ENCODE data around the gene MLXIP. TPM values are rescaled to one million over a fixed set of nuclear protein-coding genes. Genes with fewer than 3 reads are reported as not detected.
A peak's percentile ranks its signal among the peaks of the same experiment; 100 is the strongest.

MLXIP gene
- total and polyA plus RNA-seq, 9 of the 15 experiments (the other 6 are each of a cell fraction or from before 2014, with no cell fraction given), result 2.2 to 66.3 (median 18.1) TPM

GRCh38 chr12:122064025-122064777 lies 14.4 kb upstream of the MLXIP start (continued):
- TF ChIP-seq ZNF445 (CRISPR knock-in tag; IDR thresholded peaks at IDR 0.05; ENCODE audit: low read depth), result peak; percentile 65; the same call in 1 of the 2 replicates
- TF ChIP-seq MYBL2 (IDR thresholded peaks at IDR 0.05; ENCODE audit: low read depth), result no peak
- no peak for TF ChIP-seq MYBL2 (CRISPR knock-in tag; IDR thresholded peaks at IDR 0.05; ENCODE audit: borderline replicate concordance)
- TF ChIP-seq E2F6 (IDR thresholded peaks at IDR 0.05; ENCODE audit: borderline replicate concordance in 1 of 2, extremely low read depth in 1 of 2, insufficient read depth in 1 of 2, insufficient read length in 1 of 2, low read depth in 1 of 2, low read length in 1 of 2, poor library complexity in 1 of 2, severe bottlenecking in 1 of 2), result peak; percentile 100
- no peak for TF ChIP-seq TCF7L2 (IDR thresholded peaks at IDR 0.05; ENCODE audit: low read depth, low read length)
- peak; percentile 81 for TF ChIP-seq POLR2A (conservative IDR thresholded peaks at IDR 0.05)
- peak; percentile 92 for TF ChIP-seq ZNF583 (CRISPR knock-in tag; IDR thresholded peaks at IDR 0.05)
- 0 out of 4 replicates have a peak, but pooled peaks of 1 of the 2 experiments have one; percentile 18 for TF ChIP-seq ARNT (IDR thresholded peaks at IDR 0.05)
- peak in 1 of 2 experiments; percentile 57; a peak in 1 of 4 replicates for TF ChIP-seq KDM4B (IDR thresholded peaks at IDR 0.05; ENCODE audit: borderline replicate concordance in 2 of 2, low read depth in 1 of 2)
- 0 out of 2 replicates have a peak, but pooled peaks have one; percentile 27 for TF ChIP-seq SMC3 (conservative IDR thresholded peaks at IDR 0.05; ENCODE audit: insufficient read depth, low read depth, low read length)
- TF ChIP-seq ZNF224 (CRISPR knock-in tag; IDR thresholded peaks at IDR 0.05), result no peak
- TF ChIP-seq CHD2 (IDR thresholded peaks at IDR 0.05; ENCODE audit: low read depth, low read length), result peak; percentile 72
- no peak for TF ChIP-seq MCM2 (IDR thresholded peaks at IDR 0.05; ENCODE audit: low read depth)
- TF ChIP-seq CBX3 (IDR thresholded peaks at IDR 0.05; ENCODE audit: borderline replicate concordance in 1 of 2, low read length in 2 of 2), result peak in 1 of 2 experiments; percentile 94; a peak in 2 of 3 replicates
- TF ChIP-seq NKRF (IDR thresholded peaks at IDR 0.05; ENCODE audit: borderline replicate concordance), result peak; percentile 71; the same call in 1 of the 2 replicates
- TF ChIP-seq PRPF4 (IDR thresholded peaks at IDR 0.05; ENCODE audit: insufficient read depth, low read depth, low read length, poor library complexity, severe bottlenecking), result no peak
- no peak for TF ChIP-seq FOXM1 (IDR thresholded peaks at IDR 0.05; ENCODE audit: low read depth)
- peak; percentile 74; the same call in 1 of the 2 replicates for TF ChIP-seq FOXM1 (CRISPR knock-in tag; IDR thresholded peaks at IDR 0.05; ENCODE audit: low read depth)
- TF ChIP-seq ZFP30 (CRISPR knock-in tag; IDR thresholded peaks at IDR 0.05; ENCODE audit: borderline replicate concordance), result no peak
- peak; percentile 52 for TF ChIP-seq ZNF239 (CRISPR knock-in tag; IDR thresholded peaks at IDR 0.05)
- 0 out of 2 replicates have a peak, but pooled peaks have one; percentile 27 for TF ChIP-seq ZC3H4 (CRISPR knock-in tag; IDR thresholded peaks at IDR 0.05; ENCODE audit: borderline replicate concordance)
- peak; percentile 89 for TF ChIP-seq ZNF644 (tag; IDR thresholded peaks at IDR 0.05; ENCODE audit: low read depth)
- TF ChIP-seq C11orf30 (IDR thresholded peaks at IDR 0.05; ENCODE audit: low read depth), result no peak
- peak; percentile 17 for TF ChIP-seq POLR2B (IDR thresholded peaks at IDR 0.05; ENCODE audit: low read depth, partially characterized antibody)
- peak; percentile 87 for TF ChIP-seq PYGO2 (tag; IDR thresholded peaks at IDR 0.05)
- TF ChIP-seq EZH2 (IDR thresholded peaks at IDR 0.05; ENCODE audit: borderline replicate concordance, low read depth, low read length), result no peak
- TF ChIP-seq PHB2 (IDR thresholded peaks at IDR 0.05; ENCODE audit: low read depth), result no peak

Measured in K562 (cell line).